Activated CD8-positive, alpha-beta memory T cell treated with anti-CD3 and anti-CD28 coated beads for 48 hours (primary cell): Measurements from ENCODE around the gene DROSHA.
"Not testable (repeated sequence)": the region's sequence is repeated elsewhere in the genome, so short reads cannot be mapped to it uniquely, and the experiment has no call there.

Source experiments
- DNase-seq, 3 experiments: peaks; one replicate each; pipeline ENCODE4 v3.0.0-alpha.2; 2020; ENCODE audit warnings: low read depth in 2 of 3, low spot score in 2 of 3

Gene DROSHA

DNA sequence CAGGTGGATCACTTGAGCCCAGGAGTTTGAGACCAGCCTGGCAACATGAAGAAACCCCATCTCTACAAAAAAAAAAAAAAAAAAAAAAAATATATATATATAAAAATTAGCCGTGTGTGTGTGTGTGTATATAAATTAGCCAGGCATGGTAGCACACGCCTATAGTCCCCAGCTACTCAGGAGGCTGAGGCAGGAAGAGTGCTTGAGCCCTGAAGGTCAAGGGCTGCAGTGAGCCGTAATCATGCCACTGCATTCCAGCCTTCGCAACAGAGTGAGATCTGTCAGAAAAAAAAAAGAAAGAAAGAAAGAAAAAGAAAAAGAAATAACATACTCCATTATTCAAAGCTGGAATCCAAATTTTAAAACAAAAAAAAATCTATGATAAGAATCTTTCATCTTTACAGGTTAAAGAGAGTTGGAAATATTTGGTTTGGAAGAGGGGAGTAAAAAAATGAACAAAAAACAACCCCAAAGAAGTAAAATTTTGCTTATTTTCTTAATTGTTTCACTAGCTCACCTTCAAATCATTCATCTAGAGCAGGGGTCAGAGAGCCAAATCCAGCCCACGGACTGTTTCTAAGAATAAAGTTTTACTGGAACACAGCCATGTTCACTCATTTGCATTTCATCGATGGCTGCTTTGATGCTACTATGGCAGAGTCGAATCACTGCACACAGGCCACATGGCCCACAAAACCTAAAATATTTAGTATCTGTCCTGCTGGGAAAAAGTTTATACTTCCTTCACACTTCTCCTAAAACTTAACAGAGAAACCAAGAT lies 109.9 kb downstream of the DROSHA start:
- no peak for DNase-seq

DNA sequence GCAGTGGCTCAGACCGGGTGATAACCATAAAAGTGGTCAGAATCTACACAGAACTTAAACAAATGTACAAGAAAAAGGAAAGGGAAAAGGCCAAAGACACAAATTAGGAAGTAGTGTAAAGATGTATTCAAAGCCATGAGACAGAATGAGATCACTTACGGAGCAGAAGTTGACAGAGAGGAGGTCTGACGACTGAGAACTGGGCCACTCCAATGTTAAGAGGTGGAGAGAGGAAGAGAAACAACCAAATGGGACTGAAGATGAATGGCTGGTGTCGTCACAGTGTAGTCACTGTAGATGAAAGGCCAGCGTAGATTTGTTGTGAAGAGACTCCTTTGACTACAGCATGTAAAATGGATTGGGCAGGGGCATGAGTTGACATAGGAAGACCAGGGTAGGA lies 114.4 kb downstream of the DROSHA start:
- DNase-seq: no peak

DNA sequence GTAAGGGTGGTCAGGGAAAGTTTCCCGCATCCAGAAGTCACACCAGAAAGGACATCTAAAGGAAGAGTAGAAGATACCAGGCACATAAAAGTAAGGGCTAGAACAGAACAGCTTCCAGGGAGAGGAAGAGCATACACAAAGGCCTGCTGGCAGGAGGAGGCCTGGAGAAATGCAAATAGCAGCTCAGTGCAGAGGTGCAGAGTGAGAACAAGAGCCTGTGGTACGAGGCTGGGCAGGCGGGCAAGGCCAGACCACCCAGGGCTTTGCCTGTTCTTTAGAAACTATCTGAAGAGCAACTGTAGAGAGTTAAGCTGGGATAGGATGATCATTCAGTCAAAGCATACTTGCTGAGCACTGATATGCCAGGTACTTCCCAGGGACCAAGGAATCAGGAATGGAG lies 115.3 kb downstream of the DROSHA start:
- no peak for DNase-seq

DNA sequence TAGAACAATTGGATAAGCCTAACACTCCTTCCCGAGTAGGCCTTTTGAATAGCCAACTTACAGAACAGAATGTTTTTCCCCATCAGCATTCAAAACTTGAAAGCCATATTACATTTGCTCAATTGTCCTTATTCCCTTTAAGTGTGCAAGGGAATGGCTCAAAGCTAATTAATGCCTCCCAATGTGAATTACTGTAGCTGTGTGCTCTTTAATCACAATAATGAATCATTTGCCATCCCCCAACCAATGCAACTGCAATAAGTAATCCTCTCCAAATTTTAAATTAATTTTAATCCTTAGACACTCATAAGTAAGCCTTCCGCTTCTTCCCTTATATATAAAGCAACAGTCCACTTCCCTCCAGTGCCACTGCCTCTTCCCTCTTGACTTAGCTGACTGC lies 115.9 kb downstream of the DROSHA start:
- DNase-seq: no peak

DNA sequence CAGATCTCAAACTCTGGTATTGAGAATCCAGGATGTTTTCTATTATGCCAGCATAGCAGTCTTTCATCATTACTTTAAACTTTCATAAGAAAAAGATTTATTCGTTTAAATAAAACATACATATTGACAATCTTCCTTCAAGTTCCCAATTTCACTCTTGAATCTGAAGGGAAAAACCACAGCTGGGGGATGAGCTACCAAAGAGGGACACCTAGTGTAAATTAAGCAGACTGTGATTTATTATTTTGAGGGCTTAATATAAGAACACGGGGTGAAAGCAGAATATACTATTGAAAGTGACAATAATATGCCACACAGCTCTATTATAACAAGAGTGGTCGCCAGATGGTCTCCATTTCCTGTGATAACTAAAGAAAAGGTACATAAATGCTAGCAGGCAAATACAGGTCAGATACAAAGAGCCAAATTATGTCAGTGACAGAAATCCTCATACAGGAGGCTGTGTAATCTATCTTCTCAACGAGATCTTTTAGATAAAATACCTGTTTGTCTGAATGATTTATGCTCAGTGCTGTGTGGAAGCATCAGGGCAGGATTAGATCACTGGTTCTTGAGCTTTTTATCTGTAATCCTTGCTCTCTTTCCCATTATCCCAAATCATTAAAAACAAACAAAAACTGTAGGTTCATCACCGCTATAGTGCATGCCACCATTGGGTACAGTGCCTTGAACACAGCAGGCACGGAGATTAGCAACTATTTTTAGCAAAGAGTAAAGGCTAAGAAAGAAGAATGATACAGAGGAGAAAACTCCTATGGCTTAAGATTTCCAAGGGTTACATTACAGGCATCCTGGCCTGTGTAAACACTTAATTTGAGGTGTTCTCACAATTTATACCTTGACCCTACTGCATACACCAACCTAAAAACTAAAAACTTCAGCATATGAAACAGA lies 116.6 kb downstream of the DROSHA start:
- DNase-seq: no peak

DNA sequence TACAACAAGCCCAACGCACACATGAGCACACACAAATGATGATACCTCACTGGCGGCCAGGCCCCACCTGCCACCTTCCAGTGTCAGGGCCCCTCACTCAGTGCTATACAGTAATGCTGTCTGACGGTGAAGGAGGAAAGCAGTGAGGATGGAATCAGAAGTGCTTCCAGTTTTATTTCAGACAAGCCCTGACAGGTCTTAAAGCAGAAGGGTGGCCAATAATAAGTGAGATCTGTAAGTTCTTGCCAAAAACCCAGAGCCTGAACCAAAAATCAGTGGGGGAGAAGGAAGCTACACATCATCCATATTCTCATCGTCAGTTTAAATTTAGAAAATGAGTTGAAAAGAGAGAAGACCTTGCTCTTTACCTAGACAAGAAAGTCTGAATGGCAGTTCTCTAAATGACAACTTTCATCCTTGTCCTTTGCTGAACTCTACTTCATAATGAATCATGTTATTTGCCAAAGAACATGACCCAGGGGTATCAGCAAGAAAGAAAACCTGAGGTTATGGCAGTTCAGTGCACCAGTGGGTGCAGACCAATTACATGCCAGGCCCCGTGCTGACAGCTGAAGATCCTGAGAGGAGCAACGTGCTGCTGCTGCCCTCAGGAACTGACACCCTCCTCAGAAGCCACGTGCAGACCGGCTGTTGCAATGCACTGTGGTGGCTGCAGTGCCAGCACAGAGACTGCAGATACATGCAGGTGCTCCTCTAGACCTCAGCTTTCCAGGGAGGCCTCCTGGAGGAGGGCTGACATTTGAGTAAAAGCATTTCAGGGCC lies 118.7 kb downstream of the DROSHA start:
- DNase-seq: no peak

DNA sequence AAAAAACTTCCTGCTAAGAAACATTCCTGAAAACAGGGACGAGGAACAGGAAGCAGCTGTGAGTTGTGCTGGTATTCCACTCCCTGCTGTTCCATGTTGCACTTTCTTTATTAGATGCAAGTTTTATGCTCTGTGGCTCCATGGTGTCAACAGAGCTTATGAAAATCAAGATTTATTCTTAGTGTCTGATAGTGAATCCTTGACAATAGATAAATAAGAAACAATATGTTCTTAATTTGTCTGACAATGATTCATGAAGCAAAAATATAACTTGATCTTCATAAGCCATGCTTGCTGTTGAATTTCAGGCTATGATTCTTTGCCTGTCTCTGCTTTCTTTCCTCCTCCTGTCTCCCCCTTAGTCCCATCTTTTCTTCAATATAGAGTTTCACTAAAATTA lies 119.6 kb downstream of the DROSHA start:
- no peak for DNase-seq

DNA sequence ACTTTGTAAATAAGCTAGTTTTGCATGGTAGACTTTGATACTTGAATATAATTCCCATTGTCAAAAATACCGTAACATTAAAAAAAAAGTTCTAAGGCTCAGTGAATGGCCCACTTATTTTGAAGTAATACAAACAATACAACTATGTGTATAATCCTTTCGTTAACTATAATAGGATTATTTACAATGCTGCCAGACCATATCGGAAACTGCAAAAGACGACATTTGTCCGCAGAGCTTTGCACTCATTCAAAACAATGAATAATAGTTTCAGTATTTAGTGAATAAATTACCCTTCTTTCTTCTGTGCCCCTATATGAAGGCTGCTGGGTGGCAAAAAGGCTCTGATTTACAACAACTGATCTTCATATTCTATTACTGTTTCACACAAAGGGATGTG lies 121.8 kb downstream of the DROSHA start:
- DNase-seq: no peak

DNA sequence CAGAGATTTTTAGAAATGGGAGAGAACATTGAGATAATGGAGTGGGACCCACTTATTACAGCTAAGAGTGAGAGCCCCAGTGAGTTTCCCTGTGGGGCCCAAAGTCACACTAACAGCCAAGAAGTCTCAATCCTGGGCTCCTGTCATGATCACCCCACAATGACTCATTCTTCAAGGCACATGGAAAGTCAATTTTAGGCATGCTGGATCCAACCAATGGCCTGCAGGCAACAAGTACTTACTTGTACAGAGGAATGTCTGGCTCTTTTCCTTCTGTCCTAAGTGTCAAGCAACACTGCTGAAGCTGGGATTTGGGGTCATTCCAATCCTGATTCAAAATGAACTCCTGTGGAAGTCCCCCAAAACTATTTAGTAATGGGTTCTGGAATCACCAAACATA lies 123.1 kb downstream of the DROSHA start:
- DNase-seq: no peak

DNA sequence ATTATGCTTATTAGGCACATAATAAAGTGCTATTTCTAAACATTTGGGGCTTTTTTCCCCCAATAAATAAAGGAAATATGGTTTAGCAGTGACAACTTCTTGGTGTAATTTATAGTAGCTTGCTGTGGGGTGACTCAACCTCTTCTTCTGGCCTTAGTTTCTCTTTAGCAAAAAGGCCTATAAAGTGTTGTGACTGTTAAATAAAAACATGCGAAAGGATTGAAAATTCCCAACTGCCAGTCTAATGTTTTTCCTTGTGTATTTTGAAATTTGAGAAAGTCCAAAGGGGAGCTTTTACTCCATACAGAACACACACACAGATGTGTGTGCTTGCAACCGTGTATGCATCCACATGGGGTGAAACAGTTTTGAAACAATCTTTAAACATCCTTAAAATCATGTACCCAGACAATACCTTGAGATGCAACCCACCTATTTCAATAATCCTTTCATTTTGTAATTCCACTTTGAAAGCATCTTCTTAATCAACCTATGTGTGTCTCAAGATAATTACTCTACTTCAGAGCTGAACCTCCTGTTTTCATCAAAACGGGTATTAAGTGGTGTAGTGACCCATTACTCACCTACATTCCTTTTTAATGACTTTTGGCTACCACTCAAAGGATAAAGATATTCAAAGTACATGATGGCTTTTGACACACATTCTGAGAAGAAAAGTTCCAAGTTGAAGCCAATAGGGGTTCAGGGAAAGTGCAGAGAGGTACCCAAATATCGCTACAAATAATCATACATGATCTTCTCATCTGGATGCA lies 123.8 kb downstream of the DROSHA start:
- no peak for DNase-seq

DNA sequence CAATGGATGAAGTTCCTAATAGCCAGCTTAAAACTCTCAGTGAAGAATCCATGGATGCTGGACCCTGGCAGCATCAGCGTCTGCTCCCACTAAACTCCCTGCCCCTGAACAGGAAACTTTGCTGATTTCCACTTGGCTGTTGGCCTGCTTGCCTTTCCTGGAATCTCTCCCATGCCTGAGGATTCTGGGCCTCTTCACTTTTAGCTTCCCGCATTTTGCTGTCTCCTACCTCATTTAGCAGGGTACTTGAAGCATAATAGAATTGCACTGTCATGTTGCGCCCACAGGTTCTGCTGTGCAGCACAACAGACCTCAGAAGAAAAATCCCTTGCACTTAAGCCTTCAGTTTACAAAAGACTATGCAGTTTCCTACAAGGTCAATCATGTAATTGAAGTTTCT lies 127.6 kb downstream of the DROSHA start:
- no peak for DNase-seq

DNA sequence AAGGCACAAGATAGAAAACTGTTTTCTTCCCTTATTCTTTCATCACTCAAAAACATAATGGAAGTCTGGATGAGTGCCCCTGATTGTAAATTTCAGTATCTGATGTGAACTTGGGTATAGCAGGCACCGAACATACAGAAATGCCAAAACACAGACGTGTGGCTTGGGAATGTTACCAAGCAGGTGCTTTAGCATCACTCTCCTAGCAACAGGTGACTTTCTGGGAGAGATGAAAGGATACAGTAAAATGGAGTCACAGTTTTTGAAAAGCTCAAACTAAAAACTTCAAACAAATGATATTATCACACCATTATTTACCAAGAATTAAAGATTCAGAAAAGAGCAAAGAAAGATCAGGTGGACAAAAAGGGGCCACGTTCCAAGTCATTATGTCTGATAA lies 130.2 kb downstream of the DROSHA start:
- no peak for DNase-seq

DNA sequence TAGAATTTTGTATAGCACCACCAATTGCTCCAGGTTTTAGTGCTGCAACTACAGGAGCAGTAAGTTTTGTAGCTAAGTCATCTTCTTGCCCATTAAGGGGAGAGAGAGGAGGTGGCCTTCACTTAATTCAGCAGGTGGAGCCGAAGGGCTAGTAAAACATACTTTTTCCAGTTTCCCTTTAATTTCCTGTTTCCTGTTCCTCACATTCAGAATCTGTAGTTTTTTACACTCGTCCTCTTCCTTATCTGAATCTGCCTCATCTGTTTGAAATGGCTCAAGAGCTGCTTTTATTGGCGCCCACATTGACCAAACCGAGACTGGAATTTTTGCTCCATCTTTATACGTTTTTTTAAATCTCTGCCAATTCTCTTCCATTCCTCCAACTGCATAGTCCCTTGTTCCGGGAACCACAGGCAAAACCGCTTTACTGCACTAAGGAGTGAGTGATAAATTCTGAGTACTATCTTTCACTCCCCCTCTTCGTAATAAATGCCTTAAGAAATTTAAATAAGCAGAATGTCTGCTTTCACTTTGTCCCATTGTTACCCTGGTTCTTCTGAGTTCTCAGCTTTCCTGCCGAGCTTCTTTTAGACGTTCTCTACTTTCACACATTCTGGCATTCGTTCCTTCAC lies 133.9 kb downstream of the DROSHA start:
- no peak for DNase-seq

DNA sequence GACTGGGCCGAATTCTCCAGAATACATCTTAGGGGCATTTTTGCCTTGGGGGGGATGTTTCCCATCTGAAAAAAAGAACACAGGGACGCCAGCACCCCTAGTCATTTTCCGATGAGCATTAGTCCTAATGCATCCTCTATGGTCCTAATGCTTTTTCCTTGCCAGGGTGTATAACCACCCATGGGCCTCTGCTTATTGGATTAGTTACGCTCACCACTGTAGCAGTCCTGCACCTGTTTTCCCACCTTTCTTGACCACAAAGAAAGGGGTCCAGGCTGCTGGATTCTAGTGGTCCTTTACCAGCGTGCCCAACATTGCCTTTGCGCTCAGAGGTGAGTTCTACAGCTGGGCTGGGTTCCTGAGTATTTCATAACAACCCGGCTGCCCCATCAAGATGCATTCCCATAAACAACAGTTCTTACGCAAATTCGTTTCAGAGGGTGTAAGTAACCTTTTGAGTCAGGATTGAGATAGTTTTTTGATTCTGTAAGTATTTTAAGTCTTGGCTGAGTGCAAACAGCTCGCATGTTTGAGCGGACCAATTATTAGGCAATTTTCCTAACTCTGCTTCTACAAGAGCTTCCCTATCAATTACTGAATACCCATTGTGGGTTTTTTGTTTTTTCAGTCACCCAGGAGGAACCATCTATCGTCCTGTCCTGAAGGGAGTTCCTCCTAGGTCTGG lies 135.1 kb downstream of the DROSHA start:
- no peak for DNase-seq

DNA sequence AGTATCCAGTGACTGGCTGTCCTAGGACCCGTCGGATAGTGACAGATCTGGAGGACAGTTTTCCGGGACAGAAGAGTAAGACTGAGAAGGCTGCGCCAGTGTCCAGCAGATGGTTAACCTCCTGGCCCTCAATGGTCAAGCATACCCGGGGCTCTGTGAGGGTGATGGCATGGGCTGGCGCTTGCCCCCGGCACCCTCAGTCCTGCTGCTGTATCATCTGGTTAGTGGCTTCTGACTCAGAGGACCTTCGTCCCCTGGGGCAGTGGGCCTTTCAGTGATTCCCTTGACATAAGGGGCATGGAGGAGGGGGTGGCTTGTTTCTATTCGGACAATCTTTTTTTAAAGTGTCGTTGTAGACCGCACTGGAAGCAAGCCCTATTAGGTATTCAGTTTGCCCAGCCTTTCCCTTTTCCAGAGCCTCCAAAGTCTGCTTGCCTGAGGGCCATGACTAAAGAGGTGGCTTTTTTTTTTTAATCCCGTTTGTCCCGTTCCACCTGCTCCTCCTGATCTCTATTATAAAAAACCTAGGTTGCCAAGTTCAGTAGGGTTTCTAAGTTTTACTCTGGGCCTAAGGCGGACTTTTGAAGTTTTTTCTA lies 136.3 kb downstream of the DROSHA start:
- DNase-seq: not testable (repeated sequence)

DNA sequence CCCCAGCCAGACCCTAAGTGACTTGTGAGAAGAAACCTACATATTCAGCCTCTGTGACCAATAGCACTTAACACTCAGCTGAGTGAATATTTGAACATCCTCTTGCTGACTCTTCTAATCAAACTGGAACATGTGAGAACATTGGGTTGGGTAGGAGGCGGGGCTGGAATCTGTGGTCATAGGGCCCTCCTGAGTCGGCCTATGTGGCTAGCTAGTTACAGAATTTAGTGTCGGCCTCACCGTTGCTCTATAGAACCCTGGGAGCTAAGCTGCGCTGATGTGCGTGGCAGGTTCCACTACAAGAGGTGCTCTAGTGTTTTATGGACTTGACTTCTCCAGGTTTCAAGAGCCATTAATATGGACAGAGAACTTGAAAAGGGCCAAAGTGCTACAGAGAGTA lies 138.8 kb downstream of the DROSHA start:
- no peak for DNase-seq

DNA sequence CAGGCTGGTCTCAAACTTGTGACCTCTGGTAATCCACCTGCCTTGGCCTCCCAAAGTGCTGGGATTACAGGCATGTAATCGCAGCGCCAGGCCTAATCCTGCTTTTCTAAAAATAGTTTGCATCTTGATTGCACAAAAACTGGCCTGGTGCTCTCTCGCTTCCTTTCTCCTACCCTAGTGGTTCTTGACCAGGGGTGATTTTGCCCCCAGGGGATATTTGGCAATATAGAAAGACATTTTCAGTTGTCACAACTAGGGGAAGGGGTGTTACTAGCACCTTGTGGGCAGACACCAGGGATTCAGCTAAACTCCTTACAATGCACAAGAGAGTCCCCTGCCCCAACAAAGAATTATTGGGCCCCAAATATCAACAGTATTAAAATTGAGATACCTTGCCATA lies 139.8 kb downstream of the DROSHA start:
- DNase-seq: no peak

DNA sequence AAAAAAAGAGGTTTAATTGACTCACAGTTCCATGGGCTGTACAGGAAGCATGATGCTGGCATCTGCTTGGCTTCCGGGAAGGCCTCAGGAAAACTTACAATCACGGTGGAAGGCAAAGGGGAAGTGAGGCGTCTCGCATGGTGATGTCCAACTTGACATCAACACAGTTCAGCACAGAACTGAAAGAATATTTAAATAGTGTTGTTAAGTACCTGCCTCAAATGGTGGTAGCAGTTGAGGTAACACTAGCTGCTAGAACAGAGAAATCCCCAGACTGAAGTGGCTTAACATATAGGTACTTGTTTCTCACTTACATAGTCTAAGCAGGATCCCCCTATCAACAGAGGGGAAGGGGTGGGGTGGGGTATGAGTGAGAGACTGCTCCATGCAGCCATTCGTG lies 141.6 kb downstream of the DROSHA start:
- DNase-seq: no peak

DNA sequence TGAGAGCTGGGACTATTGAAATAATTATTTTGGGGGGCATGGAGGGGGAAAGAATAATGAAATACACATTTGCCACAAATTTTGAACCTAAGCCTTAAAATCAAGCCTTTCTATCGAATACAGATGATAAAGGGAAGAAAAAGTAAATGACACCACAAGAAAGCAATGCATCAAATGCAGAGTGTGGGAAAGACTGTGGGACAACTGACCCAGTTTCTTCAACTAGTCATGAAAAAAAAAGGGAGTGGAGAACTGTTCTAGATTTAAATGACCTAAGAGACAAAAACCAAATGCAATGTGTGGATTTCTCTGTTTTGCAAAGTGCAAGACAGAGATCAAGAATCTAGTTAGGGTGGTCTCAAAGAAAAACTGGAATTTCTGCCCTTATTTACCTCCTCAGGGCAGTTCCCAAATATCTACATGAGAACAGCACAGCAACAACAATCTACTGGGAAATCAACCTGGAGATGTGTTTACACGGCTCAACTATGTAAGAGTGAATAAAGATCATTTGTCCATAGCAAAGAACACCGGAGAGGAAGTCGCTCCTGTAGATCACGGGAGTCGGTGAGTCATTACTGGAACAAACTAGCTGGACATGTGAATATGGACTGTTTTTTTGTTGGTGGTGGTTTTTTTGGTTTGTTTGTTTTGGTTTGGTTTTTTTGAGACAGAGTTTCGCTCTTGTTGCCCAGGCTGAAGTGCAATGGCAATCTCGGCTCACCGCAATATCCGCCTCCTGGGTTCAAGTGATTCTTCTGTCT lies 145.9 kb downstream of the DROSHA start:
- no peak for DNase-seq
